Cardiac muscle cell (in vitro differentiated cells and primary cell): ENCODE measurements around the gene ME1. TPM values are rescaled to one million over a fixed set of nuclear protein-coding genes. Genes with fewer than 3 reads are reported as not detected.

Experiments
- DNase-seq, 2 donors: peaks; one replicate each; pipeline versions ENCODE4 v3.0.0 to v3.0.0-alpha.2; 2010 to 2017; ENCODE audit warnings: low read depth in 1 of 2, low spot score in 1 of 2
- H3K27ac ChIP-seq: fragments of 200-600 bp; sonication (generic); 2 replicates; pipeline ENCODE4 v1.5.1; 2016
- H3K27me3 ChIP-seq: fragments of 200-600 bp; sonication (generic); 2 replicates; pipeline ENCODE4 v1.6.0; 2016; ENCODE audit warnings: control low read depth
- H3K36me3 ChIP-seq: fragments of 200-600 bp; sonication (generic); 2 replicates; pipeline ENCODE4 v1.5.1; 2016; ENCODE audit warnings: control low read depth
- H3K4me1 ChIP-seq: fragments of 200-600 bp; sonication (generic); 2 replicates; pipeline ENCODE4 v1.8.1; 2017; ENCODE audit warnings: low read depth, mild to moderate bottlenecking, mixed run types
- H3K4me3 ChIP-seq: fragments of 200-600 bp; sonication (generic); 2 replicates; pipeline ENCODE4 v1.5.1; 2016; ENCODE audit warnings: mild to moderate bottlenecking
- H3K9me3 ChIP-seq: fragments of 200-600 bp; sonication (generic); 2 replicates; pipeline ENCODE4 v1.5.1; 2017; ENCODE audit warnings: low read depth, mild to moderate bottlenecking, control low read depth
- polyA plus RNA-seq: library from polyadenylated mRNA; unstranded; fragments of >200 nt; fragmentation: Nextera tagmentation; extraction: Ambion mirVana; gene quantifications from 2 replicates; pipeline ENCODE4 v1.2.1, GENCODE V29; 2016
- total RNA-seq: library from RNA; depleted of rRNA; stranded (reverse); fragments of >200 nt; gene quantifications from 2 replicates; pipeline ENCODE4 v1.2.3, GENCODE V29; 2016
- TF ChIP-seq, protein P1 (sequence below): IDR thresholded peaks from 2 replicates; pipeline ENCODE4 v1.5.1; 2012; ENCODE audit warnings: low read depth, mild to moderate bottlenecking, low read length

ME1 gene
- total and polyA plus RNA-seq, 2 experiments from 2014 or later = 2.0 to 6.6 TPM

DNA sequence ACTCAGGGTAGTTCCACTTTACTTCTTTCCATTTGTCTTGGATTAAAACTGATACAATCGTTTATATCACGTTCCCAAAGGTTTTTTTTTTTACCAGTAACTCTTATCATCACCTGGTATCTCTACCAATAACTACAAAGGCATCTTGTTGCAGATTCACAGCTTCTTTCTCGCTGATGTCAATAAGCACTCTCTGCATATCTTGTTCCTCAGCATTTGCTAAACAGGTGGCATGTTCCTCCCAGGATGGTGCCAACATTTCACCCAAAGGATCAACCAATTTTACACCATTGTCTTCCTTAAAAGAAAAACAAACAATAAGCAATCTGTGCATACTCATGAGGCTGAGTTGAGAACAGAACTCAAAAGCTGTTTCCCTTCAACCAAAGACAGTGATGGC is 242.3 kb downstream of the ME1 start:
- no peak for DNase-seq
- H3K9me3 ChIP-seq = no peaks in the 10 kb centered on the region
- H3K27ac ChIP-seq = no peak overlapping the region
- H3K27me3 ChIP-seq = no peaks in the 10 kb centered on the region
- peaks cover 53% of the 10 kb centered on the region for H3K36me3 ChIP-seq
- H3K4me3 ChIP-seq = no peak overlapping the region
- TF ChIP-seq, protein P1, sequence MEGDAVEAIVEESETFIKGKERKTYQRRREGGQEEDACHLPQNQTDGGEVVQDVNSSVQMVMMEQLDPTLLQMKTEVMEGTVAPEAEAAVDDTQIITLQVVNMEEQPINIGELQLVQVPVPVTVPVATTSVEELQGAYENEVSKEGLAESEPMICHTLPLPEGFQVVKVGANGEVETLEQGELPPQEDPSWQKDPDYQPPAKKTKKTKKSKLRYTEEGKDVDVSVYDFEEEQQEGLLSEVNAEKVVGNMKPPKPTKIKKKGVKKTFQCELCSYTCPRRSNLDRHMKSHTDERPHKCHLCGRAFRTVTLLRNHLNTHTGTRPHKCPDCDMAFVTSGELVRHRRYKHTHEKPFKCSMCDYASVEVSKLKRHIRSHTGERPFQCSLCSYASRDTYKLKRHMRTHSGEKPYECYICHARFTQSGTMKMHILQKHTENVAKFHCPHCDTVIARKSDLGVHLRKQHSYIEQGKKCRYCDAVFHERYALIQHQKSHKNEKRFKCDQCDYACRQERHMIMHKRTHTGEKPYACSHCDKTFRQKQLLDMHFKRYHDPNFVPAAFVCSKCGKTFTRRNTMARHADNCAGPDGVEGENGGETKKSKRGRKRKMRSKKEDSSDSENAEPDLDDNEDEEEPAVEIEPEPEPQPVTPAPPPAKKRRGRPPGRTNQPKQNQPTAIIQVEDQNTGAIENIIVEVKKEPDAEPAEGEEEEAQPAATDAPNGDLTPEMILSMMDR = no peak
- no peaks in the 10 kb centered on the region for H3K4me1 ChIP-seq

DNA sequence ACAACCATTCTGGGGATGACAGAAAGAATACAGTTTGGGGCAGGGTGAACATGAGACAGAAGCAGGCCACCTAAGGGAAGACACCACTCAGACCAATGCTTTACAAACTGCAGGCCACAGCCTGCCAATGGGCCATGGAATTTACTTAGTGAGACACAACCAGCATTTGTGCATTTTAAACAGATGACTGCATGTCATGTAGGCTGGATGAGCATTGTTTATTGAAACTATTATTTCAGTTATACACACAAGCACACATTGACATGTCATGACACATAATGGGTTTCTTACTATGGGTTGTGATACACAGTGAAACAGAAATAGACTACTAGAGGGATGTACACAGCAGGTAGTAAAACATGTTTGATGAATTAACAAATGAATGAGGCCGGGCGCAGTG is 245.8 kb downstream of the ME1 start:
- Histone ChIP-seq H3K4me1 (peaks cover 8% of the 10 kb centered on the region), H3K27ac (no peak overlapping the region), H3K27me3 (no peaks in the 10 kb centered on the region), H3K4me3 (no peak overlapping the region), H3K36me3 (peaks cover 46% of the 10 kb centered on the region), H3K9me3 (no peaks in the 10 kb centered on the region)
- TF ChIP-seq, protein P1 = no peak
- DNase-seq = no peak

DNA sequence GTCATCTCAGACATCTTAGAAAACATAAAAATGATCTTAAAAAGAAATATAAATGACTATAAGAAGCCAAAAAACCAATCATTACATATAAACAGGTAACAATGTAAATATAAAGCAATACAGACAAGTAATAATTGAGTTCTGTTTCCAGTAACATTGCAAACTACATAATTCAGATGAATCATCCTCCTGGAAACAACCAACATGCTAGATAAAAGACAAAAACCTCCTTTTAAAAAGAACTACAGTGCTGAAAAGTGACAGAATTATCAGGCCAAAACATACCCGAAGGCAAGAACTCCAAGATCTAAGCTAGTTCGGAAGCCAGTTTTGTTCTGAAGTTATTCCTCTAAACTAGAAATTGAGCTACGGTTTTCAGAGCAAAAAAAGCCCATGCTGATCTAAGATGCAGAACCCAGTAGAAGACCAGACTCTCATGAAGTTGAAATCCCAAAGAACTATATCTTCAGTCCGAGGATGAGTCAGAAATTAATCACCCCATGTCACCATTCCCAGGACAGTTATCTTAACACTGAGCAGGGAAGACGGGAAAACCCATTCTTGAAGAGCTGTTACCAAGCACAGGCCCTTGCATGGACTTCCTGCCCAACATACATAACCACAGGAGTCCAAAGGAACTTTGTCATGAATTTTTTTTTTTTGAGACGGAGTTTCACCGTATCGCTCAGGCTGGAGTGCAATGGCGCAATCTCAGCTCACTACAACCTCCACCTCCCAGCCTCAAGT is 247.6 kb downstream of the ME1 start:
- Histone ChIP-seq H3K27ac (no peak overlapping the region), H3K36me3 (peaks cover 39% of the 10 kb centered on the region), H3K9me3 (no peaks in the 10 kb centered on the region), H3K4me1 (peaks cover 8% of the 10 kb centered on the region), H3K4me3 (no peak overlapping the region), H3K27me3 (no peaks in the 10 kb centered on the region)
- peak in 1 of 2 donors; percentile 97 for DNase-seq
- TF ChIP-seq, protein P1 = no peak

DNA sequence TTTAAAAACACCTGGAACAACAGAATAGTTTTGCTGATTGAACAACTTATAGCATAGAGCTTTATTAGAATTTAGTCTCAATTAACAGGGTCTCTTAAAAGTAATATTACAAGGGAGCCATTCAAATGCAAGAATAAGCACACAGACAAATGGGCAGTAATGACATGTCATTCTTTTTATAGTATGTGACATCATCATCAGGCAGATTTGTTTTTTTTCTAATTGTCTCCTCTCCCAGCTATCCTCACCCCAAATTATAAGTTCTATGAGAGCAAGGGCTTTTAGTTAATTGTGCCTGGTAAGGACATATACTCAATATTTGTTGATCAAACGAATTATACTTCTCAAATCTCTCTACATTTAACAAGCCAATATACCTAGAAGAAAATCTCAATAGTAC is 248.7 kb downstream of the ME1 start:
- TF ChIP-seq, protein P1 = no peak
- H3K4me3 ChIP-seq = no peak overlapping the region
- H3K27me3 ChIP-seq = no peaks in the 10 kb centered on the region
- H3K4me1 ChIP-seq = peaks cover 8% of the 10 kb centered on the region
- H3K27ac ChIP-seq = no peak overlapping the region
- peaks cover 35% of the 10 kb centered on the region for H3K36me3 ChIP-seq
- no peak for DNase-seq
- no peaks in the 10 kb centered on the region for H3K9me3 ChIP-seq

- DNase-seq = no peak
- H3K9me3 ChIP-seq = no peaks in the 10 kb centered on the region
- H3K4me1 ChIP-seq = peaks cover 8% of the 10 kb centered on the region
- H3K27me3 ChIP-seq = no peaks in the 10 kb centered on the region
- H3K36me3 ChIP-seq = peaks cover 25% of the 10 kb centered on the region
- TF ChIP-seq, protein P1 = no peak
- H3K4me3 ChIP-seq = no peak overlapping the region
- no peak overlapping the region for H3K27ac ChIP-seq
Measured at GRCh38 chr6:83180426-83180950, 250.4 kb downstream of the ME1 start.
